HG03280 (cell line): Measurements from ENCODE around the gene DDX41.
A peak's percentile ranks its signal among the peaks of the same experiment; 100 is the strongest.

Experiments
- ATAC-seq: cut with Tn5 transposase; IDR thresholded peaks from one replicate; pipeline ENCODE4 v1.9.1; 2021; ENCODE audit warnings: mild to moderate bottlenecking, moderate library complexity; ENCODE audit not compliant: unreplicated experiment

DDX41 gene

DNA sequence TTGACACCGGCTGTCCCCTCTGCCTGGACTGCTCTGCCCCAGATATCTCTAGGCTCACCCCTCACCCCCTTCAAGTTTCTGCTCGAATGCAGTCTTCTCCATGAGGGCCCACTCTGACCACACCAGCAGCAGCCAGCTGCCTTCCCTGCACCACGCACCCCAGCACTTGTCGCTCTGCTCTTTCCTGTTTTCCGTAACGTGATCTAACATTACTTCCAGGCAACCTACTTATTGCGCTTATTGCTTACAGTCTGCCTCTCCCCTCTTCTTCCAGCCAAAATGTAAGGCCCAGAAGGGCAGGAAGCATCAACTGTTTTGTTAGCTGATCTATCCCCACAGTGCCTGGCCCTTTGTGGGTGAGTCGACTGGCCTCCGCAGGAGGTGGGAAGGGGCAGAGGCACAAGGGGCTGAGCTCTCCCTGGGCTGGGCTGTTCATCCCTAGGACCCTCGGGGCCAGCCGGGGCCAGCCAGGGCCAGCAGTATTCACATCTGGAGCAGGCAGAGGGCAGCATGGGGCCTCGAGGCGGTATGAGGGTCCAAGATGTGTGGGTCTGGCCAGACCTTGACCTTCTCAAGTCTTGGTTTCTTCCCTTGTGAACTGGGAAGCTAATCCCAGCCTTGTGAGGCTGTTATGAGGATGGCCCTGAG is 31.7 kb downstream of the DDX41 start:
- no peak for ATAC-seq

DNA sequence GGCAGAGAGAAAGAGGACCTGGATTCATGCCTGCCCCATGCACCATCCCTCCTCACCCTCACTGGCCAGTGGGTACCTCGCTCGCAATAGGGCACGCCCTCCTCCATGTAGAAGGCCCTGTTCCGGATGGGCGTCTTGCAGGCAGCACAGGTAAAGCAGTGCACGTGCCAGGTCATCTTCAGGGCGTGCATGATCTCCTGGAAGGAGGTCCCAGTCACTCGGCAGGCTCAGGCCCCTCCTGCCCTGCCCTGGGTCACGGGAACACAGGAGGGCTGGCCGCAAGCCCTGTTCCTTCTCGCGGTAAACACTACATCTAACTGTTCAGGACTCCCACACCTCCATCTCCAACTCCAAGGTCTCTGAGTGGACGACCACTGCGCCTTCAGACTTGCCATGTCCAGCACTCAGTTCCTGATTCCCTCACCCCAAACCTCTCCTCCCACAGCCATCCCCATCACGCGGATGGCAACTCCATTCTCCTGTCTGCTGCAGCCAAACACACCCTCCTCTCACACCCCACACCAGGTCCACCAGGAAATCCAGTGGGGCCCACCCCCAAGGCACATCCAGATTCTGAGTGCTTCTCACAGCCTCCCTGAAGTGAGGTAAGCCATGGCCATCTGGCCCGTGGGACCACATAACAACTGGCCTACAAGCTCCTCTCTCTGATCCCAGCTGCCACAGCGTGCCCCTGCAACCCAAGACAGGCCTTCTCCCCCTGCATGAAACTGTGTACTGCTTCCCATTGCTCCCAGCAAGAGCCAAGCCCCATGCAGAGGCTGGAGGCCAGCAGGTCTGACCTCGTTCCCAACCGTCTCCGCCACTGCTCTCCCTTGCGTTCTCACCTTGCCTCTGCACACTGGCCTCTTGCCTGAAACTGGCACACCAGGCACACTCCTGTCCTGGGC is 32.5 kb downstream of the DDX41 start:
- no peak for ATAC-seq

DNA sequence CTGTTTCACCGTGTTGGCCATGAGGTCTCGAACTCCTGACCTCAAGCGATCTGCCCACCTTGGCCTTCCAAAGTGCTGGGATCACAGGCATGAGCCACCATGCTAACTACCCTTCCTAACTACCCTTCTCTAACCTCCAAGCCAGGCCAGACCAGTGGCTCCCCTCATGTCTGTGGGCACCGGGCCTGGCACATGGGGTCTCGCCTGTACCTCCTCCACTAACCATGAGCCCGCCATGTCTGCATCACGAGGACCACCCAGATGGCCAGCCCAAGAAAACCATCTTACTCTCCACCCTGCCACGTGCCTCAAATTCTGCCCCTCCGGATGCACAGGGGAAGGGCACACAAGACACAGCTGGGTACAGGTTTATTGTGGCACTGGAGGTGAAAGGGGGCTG is 33.7 kb downstream of the DDX41 start:
- ATAC-seq = no peak

DNA sequence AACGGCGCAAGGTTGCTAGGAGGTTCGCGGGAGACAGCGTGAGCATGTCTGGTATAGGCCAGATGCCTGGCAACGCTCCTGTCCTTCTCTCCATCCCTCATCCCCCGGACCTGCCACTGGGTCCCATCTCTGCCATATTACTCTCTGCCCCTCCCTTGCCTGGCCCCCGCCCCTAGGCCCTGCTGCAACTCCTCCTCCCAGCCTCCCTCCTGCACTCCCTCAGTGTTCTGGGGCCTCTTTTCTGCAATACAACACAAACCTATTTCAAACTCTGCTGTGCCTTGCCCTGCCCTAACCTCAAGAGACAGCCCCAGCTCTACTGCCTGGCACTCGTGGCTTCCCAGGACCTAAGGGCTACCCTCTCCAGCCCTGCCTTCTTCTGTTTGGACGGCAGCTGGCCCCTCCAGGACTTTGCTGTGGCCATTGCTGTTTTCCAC is 34.4 kb downstream of the DDX41 start:
- ATAC-seq = no peak

DNA sequence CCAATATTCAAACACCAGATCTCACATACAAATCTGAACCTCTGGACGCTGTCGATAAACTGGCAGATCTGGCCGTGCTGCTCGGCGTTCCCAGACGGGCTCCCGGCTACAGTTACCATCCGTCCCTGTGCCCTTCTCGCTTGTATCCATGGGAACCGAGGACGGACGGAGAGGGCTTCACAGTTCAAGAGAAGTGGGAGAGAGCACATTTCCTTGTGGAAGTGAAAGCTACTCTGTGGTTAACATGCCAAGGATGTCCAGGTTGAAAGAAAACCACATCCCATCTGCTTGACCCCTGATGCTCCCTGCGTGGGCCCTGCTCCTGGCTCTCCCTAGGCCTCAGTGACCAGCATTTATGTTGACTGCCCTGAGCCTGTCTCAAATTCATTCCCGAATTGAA is 37.0 kb downstream of the DDX41 start:
- ATAC-seq = no peak

DNA sequence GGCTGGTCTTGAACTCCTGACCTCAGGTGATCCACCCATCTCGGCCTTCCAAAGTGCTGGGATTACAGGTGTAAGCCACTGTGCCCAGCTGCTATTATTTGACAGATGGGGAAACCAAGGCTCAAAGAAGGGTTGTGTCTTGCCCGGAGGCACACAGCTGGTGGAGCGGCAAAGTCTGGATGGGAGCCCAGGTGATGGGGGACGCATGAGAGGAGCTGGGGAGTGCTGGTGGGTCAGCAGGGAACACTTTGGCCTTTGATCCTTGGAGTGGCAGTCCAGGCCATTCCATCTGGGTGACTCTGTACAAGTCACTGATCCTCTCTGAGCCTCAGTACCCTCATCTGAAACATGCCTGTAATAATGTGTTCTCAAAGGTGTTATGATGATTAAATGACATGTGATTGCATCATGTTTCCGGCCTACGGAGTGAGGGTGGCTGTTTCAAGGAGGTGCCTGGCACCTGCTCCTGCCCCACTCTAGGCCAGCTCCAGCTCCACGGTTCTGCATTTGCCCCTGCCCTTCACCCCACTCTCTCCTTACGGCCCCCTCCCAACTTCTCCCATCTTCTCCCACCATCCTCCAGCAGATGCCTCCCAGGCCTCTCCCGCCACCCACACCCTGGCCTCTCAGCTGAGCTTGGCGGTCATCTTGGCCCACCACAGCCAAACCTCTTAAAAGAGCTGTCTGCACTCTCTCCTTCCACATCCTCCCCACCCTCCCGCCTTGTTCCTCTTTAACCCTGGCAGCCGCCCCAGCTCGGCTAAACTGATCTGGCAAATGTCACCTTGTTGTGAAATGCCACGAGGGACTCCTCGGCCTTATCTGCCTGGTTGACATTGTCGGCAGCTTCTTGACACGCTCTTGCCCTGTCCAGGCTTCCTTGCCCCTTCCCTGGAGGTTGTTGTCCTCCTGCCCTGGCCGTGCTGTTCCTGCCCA is 37.8 kb downstream of the DDX41 start:
- no peak for ATAC-seq

DNA sequence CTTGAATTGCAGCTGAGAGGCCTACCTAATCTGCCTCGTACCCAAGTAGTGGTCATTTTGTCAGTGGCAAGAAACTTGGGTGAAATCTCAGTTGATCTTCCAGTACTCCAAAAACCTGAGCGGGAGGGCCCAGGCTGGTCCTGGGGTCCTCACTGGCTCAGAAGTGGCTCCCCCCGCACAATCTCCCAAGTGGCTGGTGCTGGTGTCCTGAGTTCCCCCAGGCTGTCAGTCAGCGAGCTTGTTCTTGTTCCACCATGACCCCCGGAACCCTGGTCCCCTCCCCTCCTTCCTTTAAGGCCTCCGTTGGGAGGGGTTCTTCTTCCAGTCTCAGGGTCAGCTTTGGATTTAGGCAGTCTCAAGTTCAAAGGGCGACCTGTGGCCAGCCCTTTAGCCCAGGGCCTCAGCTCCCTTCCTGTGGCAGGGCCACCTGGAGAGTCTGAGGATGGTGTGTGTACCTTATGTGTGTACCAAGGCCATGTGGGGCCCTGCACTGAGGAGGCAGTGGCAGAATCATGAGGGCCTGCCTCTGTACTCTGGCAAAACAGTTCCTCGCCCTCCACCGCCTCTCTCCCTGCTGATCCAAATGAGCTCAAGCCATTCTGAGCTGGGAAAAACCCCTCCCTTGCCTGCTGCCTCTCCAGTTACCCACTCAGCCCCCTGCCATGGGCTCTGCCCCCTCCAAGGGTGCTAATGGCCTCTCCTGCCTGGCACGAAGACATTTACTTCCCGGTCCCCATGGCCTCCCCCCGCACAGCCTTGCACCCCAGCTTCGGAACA is 38.9 kb downstream of the DDX41 start:
- no peak for ATAC-seq

DNA sequence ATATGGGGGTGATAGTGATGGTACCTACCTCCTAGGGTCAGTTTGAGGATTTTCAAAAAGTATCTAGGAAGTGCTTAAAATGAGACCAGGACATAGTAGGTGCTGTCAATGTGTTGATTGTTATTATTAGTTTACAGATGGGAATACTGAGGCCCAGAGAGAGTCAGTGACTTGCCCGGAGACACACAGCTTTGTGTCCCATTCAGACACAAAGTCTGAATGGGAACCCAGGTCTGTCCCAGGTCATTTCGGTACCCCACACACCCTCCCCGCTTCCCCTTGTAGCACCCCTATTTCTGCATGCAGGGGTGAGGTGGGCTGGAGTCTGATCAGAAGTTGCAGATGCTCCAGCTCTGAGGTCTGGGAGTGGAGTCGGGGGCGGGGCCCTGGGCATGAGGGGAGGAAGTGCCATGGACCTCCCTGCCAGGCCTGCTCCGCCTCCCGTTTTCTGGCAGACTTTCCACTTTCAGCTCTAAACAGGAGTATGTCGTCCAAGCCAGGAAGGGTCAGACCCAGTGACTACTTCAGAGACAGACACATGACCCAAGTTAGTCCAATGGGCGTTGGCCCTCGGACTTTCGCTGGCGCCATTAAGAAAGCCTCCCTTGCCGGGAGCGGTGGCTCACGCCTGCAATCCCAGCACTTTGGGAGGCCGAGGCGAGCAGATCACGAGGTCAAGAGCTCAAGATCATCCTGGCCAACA is 40.1 kb downstream of the DDX41 start:
- ATAC-seq = no peak

DNA sequence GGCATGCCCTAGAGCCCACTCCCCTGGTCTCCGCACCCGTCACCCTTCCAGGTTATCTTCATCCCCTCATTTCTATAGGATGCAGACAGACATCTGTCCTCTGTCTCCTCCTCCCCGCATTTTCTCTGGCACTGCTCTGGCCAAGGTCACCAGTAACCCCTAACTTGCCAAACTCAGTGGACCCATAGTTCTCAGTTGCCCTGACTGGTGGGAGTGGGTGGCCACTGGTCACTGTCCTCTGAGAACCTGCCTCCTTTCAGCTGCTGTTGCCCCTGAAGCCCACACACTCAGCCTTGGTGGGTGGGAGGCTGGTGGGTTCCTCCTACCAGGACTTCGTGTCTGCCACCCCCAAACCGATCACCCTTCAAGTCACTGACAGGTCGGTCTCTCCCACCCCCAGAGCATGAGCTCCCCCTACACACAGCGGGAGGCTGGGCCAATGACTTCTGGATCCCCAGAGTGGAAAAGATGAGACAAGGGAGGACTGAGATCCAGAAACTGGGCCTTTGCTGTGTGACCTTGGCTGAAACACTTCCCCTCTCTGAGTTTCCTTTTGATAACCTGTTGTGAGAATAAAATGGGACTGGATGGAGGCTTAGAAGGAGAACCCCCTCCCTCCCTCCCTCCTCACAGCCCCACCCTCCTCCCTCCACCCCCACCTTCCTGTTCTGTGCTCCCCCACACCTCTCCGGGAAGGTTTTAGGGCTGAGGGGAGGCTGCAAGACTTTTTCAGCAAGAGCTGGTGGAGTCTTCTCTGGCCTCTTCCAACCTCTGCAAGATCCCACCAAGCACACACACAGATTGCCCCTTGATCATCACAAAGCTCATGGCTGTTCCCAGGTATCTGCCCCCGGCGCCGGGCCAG is 41.0 kb downstream of the DDX41 start:
- ATAC-seq = no peak

DNA sequence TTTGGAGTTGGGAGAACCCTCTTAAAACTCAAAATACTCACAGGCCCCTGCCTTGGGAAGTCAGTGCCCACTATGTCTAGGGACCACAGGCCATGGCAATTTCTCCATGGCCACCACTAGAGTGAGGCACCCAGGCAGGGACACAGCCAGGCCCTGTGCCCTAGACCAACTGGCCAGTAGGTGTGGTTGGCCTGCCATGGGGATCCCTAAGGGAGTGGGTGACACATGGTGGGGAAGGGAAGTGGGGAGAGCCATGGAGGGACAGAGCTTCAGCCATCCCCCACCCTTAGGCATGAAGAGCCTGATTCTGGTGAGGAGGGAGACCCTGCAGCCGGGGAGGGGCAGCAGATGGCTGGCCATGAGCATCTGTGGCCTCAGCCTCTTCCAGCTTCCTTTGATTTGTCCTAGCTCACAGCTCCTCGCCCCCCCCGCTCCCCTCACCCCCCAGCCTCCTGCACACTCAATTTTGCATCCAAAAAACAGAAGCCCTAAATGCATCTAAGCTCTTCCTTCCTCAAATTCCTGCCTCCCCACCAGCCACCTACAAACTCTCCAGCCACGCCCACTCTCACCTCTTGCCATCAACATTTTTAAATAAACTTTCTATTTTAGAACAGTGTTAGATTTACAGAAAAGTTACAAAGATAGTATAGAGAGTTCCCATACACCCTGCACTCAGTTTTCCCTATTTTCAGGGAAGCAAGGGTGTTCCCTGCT is 41.8 kb downstream of the DDX41 start:
- no peak for ATAC-seq

DNA sequence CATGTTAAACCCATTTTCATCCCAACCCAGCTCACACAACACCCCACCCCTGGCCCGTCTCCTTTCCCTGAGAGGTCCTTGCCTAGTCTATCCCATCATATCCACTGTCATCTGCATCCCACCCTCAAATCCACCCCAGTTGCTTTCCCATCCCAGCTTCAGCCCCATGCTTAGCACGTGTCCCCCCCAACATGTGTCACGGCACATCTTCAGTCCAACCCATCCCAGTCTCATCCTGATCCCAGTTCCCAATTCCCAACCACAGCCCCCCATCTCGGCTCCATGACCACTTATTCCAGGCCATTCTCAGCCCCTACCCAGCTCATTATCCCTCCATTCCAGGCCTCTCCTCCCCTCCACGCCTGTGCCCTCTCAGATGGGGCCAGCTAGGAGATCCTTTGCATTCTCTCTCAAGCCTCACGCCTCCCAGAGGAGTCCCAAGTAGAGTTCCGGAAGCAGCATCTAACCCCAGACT is 42.7 kb downstream of the DDX41 start:
- no peak for ATAC-seq

DNA sequence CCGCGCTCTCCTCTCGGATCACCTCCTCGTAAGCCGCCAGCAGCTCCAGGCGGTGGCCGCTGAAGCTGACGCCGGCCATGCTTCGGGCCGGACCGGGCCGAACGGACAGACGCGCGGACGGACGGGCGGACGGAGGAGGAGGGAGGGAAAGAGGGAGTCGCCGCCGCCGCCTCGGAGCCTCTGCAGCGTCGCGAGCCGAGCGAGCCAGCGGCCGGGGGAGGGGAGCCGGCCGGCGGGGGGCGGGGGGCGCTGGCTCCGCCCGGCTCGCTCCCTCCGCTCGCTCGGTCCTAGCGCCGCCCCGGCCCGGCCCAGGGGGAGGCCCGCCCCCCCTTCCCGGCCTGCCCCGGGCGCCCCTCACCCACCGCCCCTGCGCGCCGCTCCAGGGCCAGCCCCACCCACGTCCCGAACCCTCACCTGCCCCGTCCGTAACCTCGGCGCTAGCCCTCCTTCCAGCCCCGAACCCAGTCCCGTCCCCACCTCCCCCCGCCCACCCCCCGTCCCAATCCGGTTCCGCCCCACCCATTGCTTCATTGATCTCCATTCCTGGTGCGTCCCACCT is 43.2 kb downstream of the DDX41 start, which contains the start of gene DBN1:
Gene DBN1, minus strand, starts transcription at position 192 of the 559 bp plus-strand sequence. Its CDS starts 113 bp downstream, at position 79.
- no peak for ATAC-seq

DNA sequence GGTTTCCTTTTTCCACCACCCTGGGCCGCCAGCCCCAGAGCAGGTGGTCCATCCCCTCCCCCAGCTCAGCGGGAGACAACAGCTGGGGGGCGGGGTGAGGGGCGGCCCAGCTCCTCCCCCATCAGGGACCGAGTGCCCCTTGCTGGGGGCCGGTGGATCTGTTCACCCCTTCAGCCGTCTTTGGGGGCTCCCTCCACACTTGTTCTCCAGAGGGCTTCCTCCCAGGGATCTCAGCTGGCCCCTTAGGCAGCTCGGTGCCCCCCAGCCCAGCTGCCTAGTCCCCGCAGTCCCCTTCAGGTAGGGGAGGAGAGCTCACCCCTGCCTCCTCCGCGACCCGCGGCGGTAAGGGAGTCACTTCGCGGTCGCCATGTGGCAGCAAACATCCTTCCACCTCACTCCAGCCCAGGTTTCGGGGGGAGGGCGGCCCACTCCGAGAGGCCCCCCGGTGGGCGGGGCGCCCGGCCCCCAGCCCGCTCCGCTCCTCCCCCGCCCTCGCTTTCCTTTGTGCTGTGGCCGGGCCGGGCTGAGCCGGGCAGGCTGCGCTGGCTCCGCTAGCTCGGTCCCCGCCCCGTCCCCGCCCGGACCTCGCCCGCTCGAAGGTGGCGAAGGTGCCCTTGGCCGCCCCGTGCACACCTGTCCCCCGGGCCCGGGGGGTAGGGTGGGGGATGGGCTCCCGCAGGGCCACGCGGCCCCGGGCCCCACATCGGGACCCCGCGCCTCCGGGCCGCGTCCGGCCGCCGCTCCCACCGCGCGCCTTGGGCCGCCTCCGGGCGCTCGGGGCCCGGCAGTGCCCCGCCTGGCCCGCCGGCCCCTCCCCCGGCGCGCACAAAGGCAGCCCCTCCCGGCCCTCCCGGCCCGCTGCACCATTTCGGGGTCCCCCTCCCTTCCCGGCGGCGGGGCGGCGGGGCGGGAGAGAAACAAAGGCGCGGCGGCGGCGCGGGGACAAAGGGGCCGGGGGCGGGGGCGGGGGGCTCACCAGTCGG is 44.0 kb downstream of the DDX41 start:
- ATAC-seq = peak; percentile 39

DNA sequence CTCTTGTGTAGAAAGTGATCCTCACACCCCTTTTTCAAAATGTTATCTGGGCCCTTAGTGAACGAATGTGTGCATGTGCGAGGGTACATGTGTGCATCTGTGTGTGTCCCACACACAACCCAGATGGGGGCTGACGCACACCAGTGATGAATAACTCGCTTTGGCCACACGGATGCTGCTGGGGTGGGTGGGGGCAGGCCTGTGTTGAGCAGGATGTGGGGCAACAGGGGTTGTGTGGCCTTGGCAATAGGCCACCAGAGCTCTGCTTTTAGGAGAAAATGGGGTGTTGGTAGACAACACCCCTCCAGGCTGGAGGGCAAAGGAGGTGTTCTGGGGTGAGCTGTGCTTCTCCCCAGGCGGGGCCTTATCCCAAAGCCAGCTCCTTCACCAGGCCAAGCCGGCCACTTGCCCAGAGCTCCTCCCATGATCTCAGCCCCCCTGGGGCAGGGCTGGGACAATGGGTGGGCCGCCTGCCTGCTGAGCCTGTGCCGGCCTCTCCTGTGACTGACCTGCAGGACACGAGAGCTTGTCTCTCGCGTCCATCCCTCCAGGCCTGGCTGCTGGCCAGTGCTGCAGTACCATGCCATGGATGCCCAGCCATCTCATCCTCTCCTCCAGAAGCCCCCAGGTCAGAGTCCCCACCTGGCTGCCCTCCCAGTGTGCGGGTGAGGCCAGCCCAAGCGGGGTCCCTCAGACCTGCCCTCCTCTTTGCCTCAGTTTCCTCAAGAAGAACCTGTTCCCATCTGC is 45.0 kb downstream of the DDX41 start:
- no peak for ATAC-seq

DNA sequence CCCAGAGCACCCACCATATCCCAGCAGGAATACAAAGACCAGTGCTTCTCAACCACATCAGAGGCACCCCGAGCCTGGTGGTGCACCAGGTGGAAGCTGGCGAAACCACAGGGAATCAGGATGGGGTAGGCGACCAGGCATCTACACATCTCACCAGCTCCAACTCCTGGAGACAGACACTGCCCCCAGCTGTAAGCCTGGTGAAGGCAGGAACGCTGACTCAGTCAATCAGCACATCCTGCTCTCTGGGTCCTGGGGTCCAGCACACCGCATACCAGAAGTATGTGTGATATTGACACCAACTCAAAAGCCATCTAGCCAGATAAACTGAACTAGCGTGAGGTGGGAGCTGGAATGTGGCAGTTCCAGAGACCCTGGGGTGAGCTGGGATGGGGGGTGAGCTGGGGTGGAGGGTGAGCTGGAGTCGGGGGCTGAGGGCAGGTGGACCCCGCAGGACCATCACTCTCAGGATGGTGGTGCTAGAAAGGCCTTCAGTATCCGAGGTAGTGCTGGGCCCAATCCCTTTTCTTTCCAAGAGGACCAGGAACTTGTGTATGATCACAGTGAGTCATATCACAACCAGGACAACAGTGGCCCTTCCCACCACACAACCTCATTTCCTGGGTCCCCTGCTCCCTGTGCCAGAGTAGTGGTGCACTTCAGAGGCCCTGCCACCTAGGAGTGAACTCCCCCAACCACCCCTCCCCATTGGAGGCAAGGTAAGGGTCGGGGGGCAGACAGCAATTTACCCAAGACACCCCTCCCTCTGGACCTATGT is 45.8 kb downstream of the DDX41 start:
- ATAC-seq = no peak
